ENCODE measurements around the gene MBD1.
"Not testable (repeated sequence)": the region's sequence is repeated elsewhere in the genome, so short reads cannot be mapped to it uniquely, and the experiment has no call there.

The MBD1 gene

DNA sequence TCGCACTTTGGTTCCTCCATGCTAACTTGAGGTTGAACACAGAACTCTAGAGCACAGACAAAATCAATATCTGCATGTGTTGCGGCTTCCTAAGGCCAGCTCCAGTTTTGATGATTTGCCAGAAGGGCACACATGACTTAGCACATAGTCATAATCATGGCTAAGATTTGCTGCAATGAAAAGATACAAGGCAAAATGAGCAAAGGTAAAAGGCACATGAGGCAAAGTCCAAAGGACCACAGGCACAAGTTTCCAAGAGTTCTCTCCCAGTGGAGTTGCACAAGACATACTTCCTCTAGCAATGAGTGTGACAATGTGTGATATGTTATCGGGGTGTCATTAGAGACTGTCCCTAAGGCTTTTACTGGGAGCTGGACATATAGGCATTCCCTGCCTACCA, 30.3 kb upstream of the MBD1 start:
- no peaks in the 10 kb centered on the region for H3K36me3 ChIP-seq (ENCODE audit: control insufficient read depth in 5 of 5, insufficient read depth in 5 of 5, low read length in 5 of 5)
- H3K9ac ChIP-seq (ENCODE audit: low read length in 5 of 5): no peak overlapping the region
- no peak overlapping the region for H3K27ac ChIP-seq (ENCODE audit: low read depth, low read length)
- H3K4me1 ChIP-seq (ENCODE audit: control insufficient read depth in 5 of 5, insufficient read depth in 5 of 5, low read length in 5 of 5): peaks cover 2 to 16% (median 12%) of the 10 kb centered on the region in 5 donors
- no peak overlapping the region for H3K4me3 ChIP-seq (ENCODE audit: low read depth in 1 of 5, low read length in 5 of 5)
- peaks cover 0 to 9% (median 4%) of the 10 kb centered on the region in 5 donors for H3K27me3 ChIP-seq (ENCODE audit: control insufficient read depth in 5 of 5, insufficient read depth in 4 of 5, low read length in 5 of 5)
- H3K9me3 ChIP-seq (ENCODE audit: control insufficient read depth in 5 of 5, low read length in 5 of 5): no peaks in the 10 kb centered on the region

DNA sequence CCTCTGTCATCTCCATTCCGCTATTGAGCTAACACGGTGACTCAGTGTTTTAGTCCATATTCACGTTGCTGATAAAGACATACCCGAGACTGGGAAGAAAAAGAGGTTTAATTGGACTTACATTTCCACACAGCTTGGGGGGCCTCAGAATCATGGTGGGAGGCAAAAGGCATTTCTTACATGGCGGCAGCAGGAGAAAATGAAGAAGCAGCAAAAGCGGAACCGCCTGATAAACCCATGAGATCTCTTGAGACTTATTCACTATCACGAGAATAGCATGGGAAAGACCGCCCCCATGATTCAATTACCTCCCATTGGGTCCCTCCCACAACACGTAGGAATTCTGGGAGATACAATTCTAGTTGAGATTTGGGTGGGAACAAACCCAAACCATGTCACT, 28.8 kb upstream of the MBD1 start:
- peaks cover 0 to 4% (median 0%) of the 10 kb centered on the region in 5 donors for H3K27me3 ChIP-seq (ENCODE audit: control insufficient read depth in 5 of 5, insufficient read depth in 4 of 5, low read length in 5 of 5)
- no peak overlapping the region for H3K27ac ChIP-seq (ENCODE audit: low read depth, low read length)
- no peaks in the 10 kb centered on the region for H3K36me3 ChIP-seq (ENCODE audit: control insufficient read depth in 5 of 5, insufficient read depth in 5 of 5, low read length in 5 of 5)
- H3K9ac ChIP-seq (ENCODE audit: low read length in 5 of 5): no peak overlapping the region
- peaks cover 2 to 16% (median 12%) of the 10 kb centered on the region in 5 donors for H3K4me1 ChIP-seq (ENCODE audit: control insufficient read depth in 5 of 5, insufficient read depth in 5 of 5, low read length in 5 of 5)
- H3K4me3 ChIP-seq (ENCODE audit: low read depth in 1 of 5, low read length in 5 of 5): no peak overlapping the region
- no peaks in the 10 kb centered on the region for H3K9me3 ChIP-seq (ENCODE audit: control insufficient read depth in 5 of 5, low read length in 5 of 5)

DNA sequence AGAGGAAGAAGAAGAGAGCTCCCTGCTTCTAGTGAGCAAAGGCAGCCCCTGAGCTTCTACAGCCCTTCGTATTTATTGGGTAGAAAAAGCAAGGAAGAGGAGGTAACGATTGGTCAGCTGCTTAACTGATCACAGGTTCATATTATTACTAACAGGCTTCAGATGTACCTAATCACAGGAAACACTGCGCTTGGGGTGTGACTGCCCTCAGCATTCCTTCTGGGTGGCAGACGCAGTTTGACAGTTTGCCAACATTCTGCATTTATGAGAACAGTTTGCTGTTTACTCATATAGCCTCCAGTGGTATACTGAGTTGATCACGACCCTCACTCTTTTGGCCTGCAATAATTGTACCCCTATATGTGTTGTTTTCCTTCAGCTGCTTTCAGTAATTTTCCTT, 27.5 kb upstream of the MBD1 start:
- H3K36me3 ChIP-seq (ENCODE audit: control insufficient read depth in 5 of 5, insufficient read depth in 5 of 5, low read length in 5 of 5); H3K4me3 ChIP-seq (ENCODE audit: low read depth in 1 of 5, low read length in 5 of 5); H3K9me3 ChIP-seq (ENCODE audit: control insufficient read depth in 5 of 5, low read length in 5 of 5); H3K27me3 ChIP-seq (ENCODE audit: control insufficient read depth in 5 of 5, insufficient read depth in 4 of 5, low read length in 5 of 5); H3K27ac ChIP-seq (ENCODE audit: low read depth, low read length); H3K9ac ChIP-seq (ENCODE audit: low read length in 5 of 5): not testable (repeated sequence)
- H3K4me1 ChIP-seq (ENCODE audit: control insufficient read depth in 5 of 5, insufficient read depth in 5 of 5, low read length in 5 of 5): peaks cover 2 to 16% (median 12%) of the 10 kb centered on the region in 5 donors

DNA sequence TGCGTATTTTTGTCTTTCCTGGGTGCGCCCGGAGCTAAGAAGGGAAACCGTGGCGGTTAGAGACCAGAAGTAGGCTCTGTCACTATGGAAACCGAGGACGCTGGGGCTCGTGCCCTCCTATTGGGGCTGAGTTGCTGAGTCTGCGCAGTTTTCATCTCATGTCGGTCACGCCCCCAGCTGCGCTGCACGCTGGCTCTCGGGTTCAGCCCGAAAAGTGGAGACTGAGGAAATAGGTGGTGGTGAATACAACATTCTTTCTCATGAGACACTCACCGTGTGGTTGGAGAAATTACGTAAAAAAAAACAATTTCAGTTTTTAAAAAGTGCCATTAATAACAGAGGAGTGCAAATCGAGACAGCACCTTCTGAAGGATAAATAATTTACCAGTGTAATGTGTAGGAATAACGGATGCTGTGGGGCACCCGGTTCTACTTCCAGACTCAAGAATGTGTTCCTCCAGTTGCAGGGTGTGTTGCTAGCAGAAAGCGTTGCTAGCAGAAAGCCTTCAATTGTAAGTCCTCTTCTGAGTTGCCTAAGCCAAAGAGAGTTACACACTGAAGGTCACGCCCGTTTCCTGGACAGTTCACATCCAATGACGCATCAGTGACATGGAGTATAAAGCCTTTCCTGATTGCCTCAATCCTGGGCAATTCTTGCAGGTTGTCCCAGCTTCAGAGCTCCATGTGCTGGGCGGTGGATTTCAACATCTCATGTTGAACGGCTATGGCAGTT, 26.6 kb upstream of the MBD1 start:
- H3K36me3 ChIP-seq (ENCODE audit: control insufficient read depth in 5 of 5, insufficient read depth in 5 of 5, low read length in 5 of 5): no peaks in the 10 kb centered on the region
- H3K27ac ChIP-seq (ENCODE audit: low read depth, low read length): no peak overlapping the region
- H3K9ac ChIP-seq (ENCODE audit: low read length in 5 of 5): peak overlapping the region in 4 of 5 donors; percentile 16 to 68 (median 63)
- peaks cover 2 to 16% (median 12%) of the 10 kb centered on the region in 5 donors for H3K4me1 ChIP-seq (ENCODE audit: control insufficient read depth in 5 of 5, insufficient read depth in 5 of 5, low read length in 5 of 5)
- H3K27me3 ChIP-seq (ENCODE audit: control insufficient read depth in 5 of 5, insufficient read depth in 4 of 5, low read length in 5 of 5): peaks cover 0 to 4% (median 3%) of the 10 kb centered on the region in 5 donors
- peak overlapping the region; percentile 63 to 86 (median 70) for H3K4me3 ChIP-seq (ENCODE audit: low read depth in 1 of 5, low read length in 5 of 5)
- no peaks in the 10 kb centered on the region for H3K9me3 ChIP-seq (ENCODE audit: control insufficient read depth in 5 of 5, low read length in 5 of 5)

DNA sequence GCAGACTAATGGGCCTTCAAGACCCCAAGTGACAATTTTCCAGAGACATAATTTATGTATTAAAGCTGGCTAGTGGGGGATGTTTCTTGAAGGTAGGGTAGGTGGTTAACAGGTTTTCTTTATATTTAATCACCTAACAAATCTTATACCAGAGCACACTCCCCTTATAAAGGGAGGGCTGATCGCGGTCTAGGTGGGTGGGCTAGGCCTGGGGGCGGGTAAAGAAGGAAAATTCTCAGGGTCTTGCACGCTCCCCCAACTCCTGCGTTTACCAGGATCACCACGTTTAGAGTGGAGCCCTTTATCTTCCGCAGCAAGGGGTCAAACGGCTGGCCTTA, 26.0 kb upstream of the MBD1 start:
- no peak overlapping the region for H3K27ac ChIP-seq (ENCODE audit: low read depth, low read length)
- peaks cover 0 to 9% (median 3%) of the 10 kb centered on the region in 5 donors for H3K27me3 ChIP-seq (ENCODE audit: control insufficient read depth in 5 of 5, insufficient read depth in 4 of 5, low read length in 5 of 5)
- H3K4me3 ChIP-seq (ENCODE audit: low read depth in 1 of 5, low read length in 5 of 5): peak overlapping the region; percentile 63 to 86 (median 70)
- no peaks in the 10 kb centered on the region for H3K36me3 ChIP-seq (ENCODE audit: control insufficient read depth in 5 of 5, insufficient read depth in 5 of 5, low read length in 5 of 5)
- H3K9ac ChIP-seq (ENCODE audit: low read length in 5 of 5): peak overlapping the region in 3 of 5 donors; percentile 60 to 68 (median 66)
- peaks cover 2 to 16% (median 12%) of the 10 kb centered on the region in 5 donors for H3K4me1 ChIP-seq (ENCODE audit: control insufficient read depth in 5 of 5, insufficient read depth in 5 of 5, low read length in 5 of 5)
- H3K9me3 ChIP-seq (ENCODE audit: control insufficient read depth in 5 of 5, low read length in 5 of 5): no peaks in the 10 kb centered on the region

DNA sequence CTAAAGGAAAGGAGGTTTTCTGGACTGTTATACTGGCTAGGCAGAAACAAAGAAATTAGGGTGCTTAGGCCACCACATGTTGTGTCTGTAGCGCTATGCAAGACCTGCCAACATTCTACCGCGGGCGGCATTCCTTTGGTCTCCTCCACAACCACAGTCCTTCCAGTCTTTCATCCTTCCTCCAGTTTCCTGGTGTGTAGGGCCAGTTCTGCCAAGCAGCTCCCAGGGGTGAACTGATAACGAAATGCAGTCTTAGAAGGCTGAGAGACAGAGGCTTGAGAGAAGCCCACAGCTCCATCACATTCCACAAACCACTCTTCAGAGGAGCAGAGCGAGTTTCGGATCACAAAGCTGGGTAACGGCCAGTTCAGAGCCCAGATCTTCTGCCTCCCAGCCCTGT, 25.6 kb upstream of the MBD1 start:
- Histone ChIP-seq H3K27ac (ENCODE audit: low read depth, low read length) (no peak overlapping the region), H3K9ac (ENCODE audit: low read length in 5 of 5) (peak overlapping the region in 1 of 5 donors; percentile 68), H3K4me1 (ENCODE audit: control insufficient read depth in 5 of 5, insufficient read depth in 5 of 5, low read length in 5 of 5) (peaks cover 2 to 16% (median 12%) of the 10 kb centered on the region in 5 donors), H3K27me3 (ENCODE audit: control insufficient read depth in 5 of 5, insufficient read depth in 4 of 5, low read length in 5 of 5) (peaks cover 0 to 9% (median 5%) of the 10 kb centered on the region in 5 donors), H3K36me3 (ENCODE audit: control insufficient read depth in 5 of 5, insufficient read depth in 5 of 5, low read length in 5 of 5) (no peaks in the 10 kb centered on the region), H3K4me3 (ENCODE audit: low read depth in 1 of 5, low read length in 5 of 5) (peak overlapping the region; percentile 63 to 86 (median 70)), H3K9me3 (ENCODE audit: control insufficient read depth in 5 of 5, low read length in 5 of 5) (no peaks in the 10 kb centered on the region)

DNA sequence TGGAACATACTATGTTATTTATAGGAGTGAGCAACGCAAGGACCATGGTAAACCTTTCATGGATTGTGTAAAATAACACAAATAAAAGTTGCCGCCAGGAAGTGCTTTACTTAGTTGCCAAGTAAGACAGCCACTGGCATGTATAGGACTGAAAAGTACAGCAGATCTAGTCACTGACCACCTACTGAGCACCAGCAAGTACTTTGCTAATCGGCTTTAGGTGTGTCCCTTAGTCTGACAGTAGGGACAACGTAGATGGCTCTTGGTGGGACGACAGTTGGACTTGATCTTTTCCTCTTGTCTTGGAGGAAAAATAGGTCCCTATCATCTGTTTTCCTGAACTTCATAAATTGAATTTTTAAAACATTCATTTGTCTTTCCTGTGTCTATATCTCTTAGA, 19.8 kb upstream of the MBD1 start:
- no peak overlapping the region for H3K9ac ChIP-seq (ENCODE audit: low read length in 5 of 5)
- no peaks in the 10 kb centered on the region for H3K9me3 ChIP-seq (ENCODE audit: control insufficient read depth in 5 of 5, low read length in 5 of 5)
- H3K27ac ChIP-seq (ENCODE audit: low read depth, low read length): no peak overlapping the region
- H3K4me1 ChIP-seq (ENCODE audit: control insufficient read depth in 5 of 5, insufficient read depth in 5 of 5, low read length in 5 of 5): peaks cover 0 to 13% (median 13%) of the 10 kb centered on the region in 5 donors
- no peaks in the 10 kb centered on the region for H3K36me3 ChIP-seq (ENCODE audit: control insufficient read depth in 5 of 5, insufficient read depth in 5 of 5, low read length in 5 of 5)
- peaks cover 2 to 16% (median 5%) of the 10 kb centered on the region in 5 donors for H3K27me3 ChIP-seq (ENCODE audit: control insufficient read depth in 5 of 5, insufficient read depth in 4 of 5, low read length in 5 of 5)
- no peak overlapping the region for H3K4me3 ChIP-seq (ENCODE audit: low read depth in 1 of 5, low read length in 5 of 5)

DNA sequence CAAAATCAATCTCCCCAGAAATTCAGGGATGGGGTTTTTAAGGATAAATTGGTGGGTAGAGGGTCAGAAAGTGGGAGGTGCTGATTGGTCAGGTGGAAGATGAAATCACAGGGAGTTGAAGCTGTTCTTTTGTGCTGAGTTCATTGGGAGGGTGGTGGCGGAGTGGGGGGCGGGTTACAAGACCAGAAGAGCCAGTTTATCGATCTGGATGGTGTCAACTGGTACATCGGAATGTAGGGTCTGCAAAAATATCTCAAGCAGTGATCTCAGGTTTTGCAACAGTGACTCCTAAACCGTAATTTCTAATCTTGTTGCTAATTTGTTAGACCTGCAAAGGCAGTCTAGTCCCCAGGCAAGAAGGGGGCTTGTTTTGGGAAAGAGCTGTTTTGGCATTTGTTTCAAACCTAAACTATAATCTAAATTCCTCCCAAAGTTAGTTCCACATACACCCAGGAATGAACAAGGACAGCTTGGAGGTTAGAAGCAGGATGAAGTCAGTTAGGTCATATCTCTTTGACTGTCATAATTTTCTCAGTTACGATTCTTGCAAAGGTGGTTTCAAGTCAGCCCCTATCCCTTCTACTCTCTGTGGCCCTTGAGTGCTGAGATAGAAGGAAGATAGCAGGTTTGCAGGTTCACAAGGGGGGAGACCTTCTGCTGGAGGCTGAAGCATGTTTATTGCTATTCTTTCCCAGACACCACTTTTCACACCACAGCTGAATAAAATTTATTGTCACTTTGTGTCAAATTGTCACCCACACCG, 18.5 kb upstream of the MBD1 start:
- H3K27me3 ChIP-seq (ENCODE audit: control insufficient read depth in 5 of 5, insufficient read depth in 4 of 5, low read length in 5 of 5): peaks cover 2 to 16% (median 5%) of the 10 kb centered on the region in 5 donors
- H3K4me1 ChIP-seq (ENCODE audit: control insufficient read depth in 5 of 5, insufficient read depth in 5 of 5, low read length in 5 of 5): peaks cover 0 to 13% (median 13%) of the 10 kb centered on the region in 5 donors
- H3K36me3 ChIP-seq (ENCODE audit: control insufficient read depth in 5 of 5, insufficient read depth in 5 of 5, low read length in 5 of 5): no peaks in the 10 kb centered on the region
- no peak overlapping the region for H3K4me3 ChIP-seq (ENCODE audit: low read depth in 1 of 5, low read length in 5 of 5)
- H3K9me3 ChIP-seq (ENCODE audit: control insufficient read depth in 5 of 5, low read length in 5 of 5): no peaks in the 10 kb centered on the region
- no peak overlapping the region for H3K27ac ChIP-seq (ENCODE audit: low read depth, low read length)
- H3K9ac ChIP-seq (ENCODE audit: low read length in 5 of 5): no peak overlapping the region

DNA sequence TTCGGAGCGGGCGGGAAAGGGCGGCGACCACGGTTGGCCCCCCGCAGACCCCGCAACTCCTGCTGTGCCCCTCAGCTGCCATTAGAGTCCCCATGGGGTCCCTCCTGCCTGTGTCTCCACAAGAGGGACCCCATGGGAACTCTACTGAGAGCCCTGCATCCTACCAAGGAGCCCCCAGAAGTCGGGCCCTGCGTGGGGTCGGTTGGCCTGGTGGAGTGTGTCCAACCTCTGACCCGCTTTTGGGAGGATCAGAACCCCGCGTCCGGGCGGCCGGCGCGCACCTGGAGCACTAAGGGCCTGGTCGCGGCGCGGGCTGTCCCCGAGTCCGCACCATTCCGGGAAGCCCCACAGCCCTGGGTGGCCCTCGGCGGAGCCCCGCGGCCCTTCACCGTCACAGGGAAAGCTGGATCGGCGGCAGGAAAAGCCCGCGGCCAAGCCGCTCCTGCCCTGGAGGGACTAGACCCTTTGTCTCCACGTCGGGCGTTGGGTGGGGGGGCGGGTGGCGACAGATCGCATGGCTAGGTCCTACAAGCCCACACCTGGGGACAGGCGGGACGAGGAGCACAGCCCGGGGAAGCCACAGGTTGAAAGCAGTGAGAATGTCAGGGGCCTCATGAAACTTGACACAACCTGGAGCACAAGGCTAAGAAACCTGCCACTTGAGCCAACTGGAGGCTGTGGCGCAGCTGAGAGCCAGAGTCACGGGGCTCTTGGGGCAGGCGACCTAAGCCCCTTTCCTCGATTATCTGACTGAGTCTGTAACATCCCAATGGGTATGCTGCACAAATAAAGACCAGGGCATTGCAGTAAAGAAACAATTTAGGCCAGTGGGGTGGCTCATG, 17.3 kb upstream of the MBD1 start:
- Histone ChIP-seq H3K4me1 (ENCODE audit: control insufficient read depth in 5 of 5, insufficient read depth in 5 of 5, low read length in 5 of 5) (peaks cover 0 to 13% (median 13%) of the 10 kb centered on the region in 5 donors), H3K9me3 (ENCODE audit: control insufficient read depth in 5 of 5, low read length in 5 of 5) (no peaks in the 10 kb centered on the region), H3K9ac (ENCODE audit: low read length in 5 of 5) (peak overlapping the region in 1 of 5 donors; percentile 40), H3K4me3 (ENCODE audit: low read depth in 1 of 5, low read length in 5 of 5) (peak overlapping the region; percentile 56 to 87 (median 76)), H3K36me3 (ENCODE audit: control insufficient read depth in 5 of 5, insufficient read depth in 5 of 5, low read length in 5 of 5) (no peaks in the 10 kb centered on the region), H3K27me3 (ENCODE audit: control insufficient read depth in 5 of 5, insufficient read depth in 4 of 5, low read length in 5 of 5) (peaks cover 2 to 12% (median 5%) of the 10 kb centered on the region in 5 donors), H3K27ac (ENCODE audit: low read depth, low read length) (no peak overlapping the region)
